Lower leg skin (tissue), 4 donors: Measurements from ENCODE around the gene PACS1. TPM values are rescaled to one million over a fixed set of nuclear protein-coding genes. Genes with fewer than 3 reads are reported as not detected.

Experiments used
- DNase-seq, 2 donors: peaks; one replicate each; pipeline ENCODE4 v3.0.0-alpha.2; 2019; ENCODE audit warnings: low spot score in 2 of 2
- H3K4me3 ChIP-seq: fragments of 200-600 bp; sonication (generic); 2 replicates; pipeline ENCODE4 v1.5.1; 2017; ENCODE audit warnings: mild to moderate bottlenecking, low read depth; ENCODE audit not compliant: poor library complexity, severe bottlenecking
- CTCF ChIP-seq, 3 donors: fragments of 450-650 bp; IDR thresholded peaks; one replicate each; pipeline ENCODE4 v1.5.1; 2016; ENCODE audit warnings: antibody characterized with exemption in 3 of 3, mild to moderate bottlenecking in 3 of 3, moderate library complexity in 2 of 3
- POLR2A ChIP-seq, 2 donors: fragments of 450-650 bp; IDR thresholded peaks; one replicate each; pipeline ENCODE4 v1.6.1; 2016 to 2017; ENCODE audit warnings: antibody characterized with exemption in 2 of 2, mild to moderate bottlenecking in 1 of 2, moderate library complexity in 1 of 2
- WGBS, 2 donors: methylation state at CpG; one replicate each; pipeline ENCODE4 v1.1.5; 2018; 5-methylcytosine and 5-hydroxymethylcytosine counted together
- intact Hi-C: fragments of 100-400 bp; cut with DNase I; formaldehyde crosslinking; loops from one replicate; pipeline ENCODE4 v1.15.0; 2023; ENCODE audit warnings: low total_unique reads
- total RNA-seq, 4 donors: library from RNA; depleted of rRNA; stranded (reverse); fragments of >200 nt; gene quantifications; one replicate each; pipeline ENCODE4 v1.1.0, GENCODE V29; 2016

PACS1 gene
- total RNA-seq, 4 donors from 2014 or later = 26.7 to 41.1 (median 32.4) TPM

DNA sequence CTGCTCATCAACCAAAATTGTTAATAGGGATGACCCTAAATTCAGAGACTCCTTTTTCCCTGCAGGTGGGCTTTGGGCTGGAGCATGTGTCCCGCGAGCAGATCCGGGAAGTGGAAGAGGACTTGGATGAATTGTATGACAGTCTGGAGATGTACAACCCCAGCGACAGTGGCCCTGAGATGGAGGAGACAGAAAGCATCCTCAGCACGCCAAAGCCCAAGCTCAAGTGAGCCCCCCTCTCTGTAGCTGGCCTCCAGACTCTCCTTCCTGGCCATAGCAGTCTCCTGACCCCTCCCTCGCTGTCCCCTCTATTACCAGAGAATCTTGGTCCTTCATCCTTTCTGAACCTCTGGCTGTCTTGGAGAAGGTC, 150.5 kb downstream of the PACS1 start:
- intact Hi-C loops = loop anchor here (5.0 kb wide), 1 partner anchor 67 kb away; the partner anchor contains the start of gene YIF1A
- peak in 1 of 2 donors; percentile 53 for DNase-seq
- 88 to 94% methylated on average over 6 of the region's 6 CpGs for WGBS, 2 donors

DNA sequence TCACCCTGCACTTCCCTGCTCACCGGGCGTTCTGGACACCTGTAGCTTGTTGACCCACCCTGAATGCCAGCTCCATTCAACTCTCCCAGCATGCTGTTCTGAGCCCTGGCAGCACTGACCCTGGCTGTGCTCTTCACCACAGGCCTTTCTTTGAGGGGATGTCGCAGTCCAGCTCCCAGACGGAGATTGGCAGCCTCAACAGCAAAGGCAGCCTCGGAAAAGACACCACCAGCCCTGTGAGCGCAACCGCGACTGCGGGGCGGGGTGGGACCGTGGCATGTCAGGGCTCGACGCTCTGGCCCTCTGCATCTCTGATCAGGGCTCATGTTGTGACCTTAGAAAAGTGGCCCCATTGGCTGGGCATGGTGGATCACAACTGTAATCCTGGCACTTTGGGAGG, 150.9 kb downstream of the PACS1 start:
- H3K4me3 ChIP-seq = no peak overlapping the region
- intact Hi-C loops = loop anchor here (5.0 kb wide), 1 partner anchor 66 kb away; the partner anchor contains the start of gene YIF1A
- no peak for TF ChIP-seq CTCF (IDR thresholded peaks at IDR 0.05)
- TF ChIP-seq POLR2A (IDR thresholded peaks at IDR 0.05) = no peak
- WGBS, 2 donors = 78 to 89% methylated on average over 13 of the region's 13 CpGs
- DNase-seq = peak in 1 of 2 donors; percentile 52

More for the DNA sequence above, 150.5 kb downstream of the PACS1 start:
- TF ChIP-seq POLR2A (IDR thresholded peaks at IDR 0.05) = no peak
- no peak for TF ChIP-seq CTCF (IDR thresholded peaks at IDR 0.05)
- H3K4me3 ChIP-seq = no peak overlapping the region

- no peak overlapping the region for H3K4me3 ChIP-seq
- intact Hi-C loops = loop anchor here (5.0 kb wide), 1 partner anchor 66 kb away; the partner anchor contains the start of gene YIF1A
- TF ChIP-seq CTCF (IDR thresholded peaks at IDR 0.05) (no peak), POLR2A (IDR thresholded peaks at IDR 0.05) (no peak)
- WGBS, 2 donors = 81 to 84% methylated on average over 9 of the region's 9 CpGs
- DNase-seq = peak in 1 of 2 donors; percentile 65
These were observed 151.7 kb downstream of the PACS1 start for GRCh38 chr11:66221726-66222236.

- H3K4me3 ChIP-seq = no peak overlapping the region
- peak; percentile 90 to 97 for DNase-seq
- intact Hi-C loops = loop anchor here (5.0 kb wide), 1 partner anchor 65 kb away; the partner anchor contains the start of gene YIF1A
- TF ChIP-seq CTCF (IDR thresholded peaks at IDR 0.05) (peak in 2 of 3 donors; percentile 35 to 99), POLR2A (IDR thresholded peaks at IDR 0.05) (no peak)
- WGBS, 2 donors = 24 to 26% methylated on average over 20 to 21 of the region's 21 CpGs
These were observed 152.5 kb downstream of the PACS1 start for GRCh38 chr11:66222358-66223149.

- TF ChIP-seq POLR2A (IDR thresholded peaks at IDR 0.05) = no peak
- no peak for TF ChIP-seq CTCF (IDR thresholded peaks at IDR 0.05)
- WGBS, 2 donors = 83 to 90% methylated on average over 10 of the region's 10 CpGs
- intact Hi-C loops = loop anchor here (5.0 kb wide), 1 partner anchor 63 kb away; the partner anchor contains the start of gene YIF1A
- DNase-seq = no peak
- no peak overlapping the region for H3K4me3 ChIP-seq
These were observed 154.3 kb downstream of the PACS1 start for GRCh38 chr11:66224226-66224855.
